DND-41 (cell line): ENCODE measurements around the gene EXOC6.

Experiments
- EZH2 ChIP-seq: IDR thresholded peaks from 3 replicates; pipeline ENCODE4 v1.6.1; 2012; ENCODE audit warnings: borderline replicate concordance, low read depth, mild to moderate bottlenecking, moderate library complexity, low read length, inconsistent platforms; ENCODE audit not compliant: severe bottlenecking
- TF ChIP-seq, protein P1 (sequence below): IDR thresholded peaks from 2 replicates; pipeline ENCODE4 v1.5.1; 2012; ENCODE audit warnings: borderline replicate concordance, low read length, moderate library complexity, mild to moderate bottlenecking; ENCODE audit not compliant: poor library complexity, severe bottlenecking; ENCODE audit errors: extremely low read depth

DNA sequence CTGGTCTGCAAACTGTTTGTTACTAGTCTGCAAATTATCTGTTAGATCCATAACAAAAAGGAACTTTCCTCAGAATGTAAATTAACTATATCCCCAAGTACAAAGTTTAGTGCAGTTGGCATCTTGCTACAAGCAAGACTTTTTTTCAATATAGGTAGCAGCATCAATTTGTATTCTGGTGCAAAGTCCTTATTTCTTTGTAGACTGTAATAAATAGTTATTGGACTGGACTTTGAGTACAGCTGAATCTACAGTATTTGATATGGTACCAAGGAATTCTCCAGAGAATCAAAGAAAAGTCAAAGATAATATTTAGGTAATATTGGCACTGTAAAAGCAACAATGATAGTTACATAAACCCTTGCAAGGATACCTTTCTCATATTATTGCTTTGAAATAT is 89.6 kb downstream of the EXOC6 start:
- TF ChIP-seq, protein P1, sequence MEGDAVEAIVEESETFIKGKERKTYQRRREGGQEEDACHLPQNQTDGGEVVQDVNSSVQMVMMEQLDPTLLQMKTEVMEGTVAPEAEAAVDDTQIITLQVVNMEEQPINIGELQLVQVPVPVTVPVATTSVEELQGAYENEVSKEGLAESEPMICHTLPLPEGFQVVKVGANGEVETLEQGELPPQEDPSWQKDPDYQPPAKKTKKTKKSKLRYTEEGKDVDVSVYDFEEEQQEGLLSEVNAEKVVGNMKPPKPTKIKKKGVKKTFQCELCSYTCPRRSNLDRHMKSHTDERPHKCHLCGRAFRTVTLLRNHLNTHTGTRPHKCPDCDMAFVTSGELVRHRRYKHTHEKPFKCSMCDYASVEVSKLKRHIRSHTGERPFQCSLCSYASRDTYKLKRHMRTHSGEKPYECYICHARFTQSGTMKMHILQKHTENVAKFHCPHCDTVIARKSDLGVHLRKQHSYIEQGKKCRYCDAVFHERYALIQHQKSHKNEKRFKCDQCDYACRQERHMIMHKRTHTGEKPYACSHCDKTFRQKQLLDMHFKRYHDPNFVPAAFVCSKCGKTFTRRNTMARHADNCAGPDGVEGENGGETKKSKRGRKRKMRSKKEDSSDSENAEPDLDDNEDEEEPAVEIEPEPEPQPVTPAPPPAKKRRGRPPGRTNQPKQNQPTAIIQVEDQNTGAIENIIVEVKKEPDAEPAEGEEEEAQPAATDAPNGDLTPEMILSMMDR = no peak
- TF ChIP-seq EZH2 = no peak
